Tibial artery (tissue), 4 donors: Measurements from ENCODE around the gene ERGIC1.

ENCODE experiments used
- DNase-seq, 2 donors: peaks; one replicate each; pipeline ENCODE4 v3.0.0-alpha.2; 2019
- H3K27ac ChIP-seq, 2 donors: fragments of 200-600 bp; sonication (generic) in 1 of 2; 1 replicate in 1 of 2; 2 replicates in 1 of 2; pipeline ENCODE4 v1.5.1; 2018 to 2019; ENCODE audit warnings: mild to moderate bottlenecking in 1 of 2
- H3K27me3 ChIP-seq, 2 donors: fragments of 200-600 bp; sonication (generic) in 1 of 2; one replicate each; pipeline versions ENCODE4 v1.5.1 to v1.6.0; 2016 to 2019
- H3K36me3 ChIP-seq, 3 donors: fragments of 200-600 bp; sonication (generic) in 2 of 3; one replicate each; pipeline ENCODE4 v1.5.1; 2016 to 2019; ENCODE audit warnings: mild to moderate bottlenecking in 2 of 3
- H3K4me1 ChIP-seq, 4 donors: fragments of 200-600 bp; sonication (generic) in 2 of 4; 1 replicate in 3 of 4; 2 replicates in 1 of 4; pipeline ENCODE4 v1.5.1; 2016 to 2019
- H3K4me3 ChIP-seq, 2 donors: fragments of 200-600 bp; sonication (generic) in 1 of 2; 1 replicate in 1 of 2; 2 replicates in 1 of 2; pipeline ENCODE4 v1.5.1; 2018 to 2019; ENCODE audit warnings: mild to moderate bottlenecking in 2 of 2
- H3K9me3 ChIP-seq, 3 donors: fragments of 200-600 bp; sonication (generic) in 1 of 3; one replicate each; pipeline ENCODE4 v1.5.1; 2016 to 2019
- CTCF ChIP-seq, 2 experiments: fragments of 200-600 bp in 1 of 2; fragments of 450-650 bp in 1 of 2; IDR thresholded peaks; one replicate each; pipeline ENCODE4 v1.5.1; 2017 to 2019; ENCODE audit warnings: antibody characterized with exemption in 2 of 2, mild to moderate bottlenecking in 1 of 2, moderate library complexity in 1 of 2
- intact Hi-C: fragments of 100-400 bp; cut with DNase I; formaldehyde crosslinking; loops from one replicate; pipeline ENCODE4 v1.15.0; 2023; ENCODE audit warnings: low total_unique reads

Gene ERGIC1

GRCh38 chr5:172828911-172829431 is 5.1 kb upstream of the ERGIC1 start:
- peak in 1 of 2 donors; percentile 23 for DNase-seq
- Histone ChIP-seq H3K4me3 (no peak overlapping the region), H3K9me3 (peaks cover 0 to 13% (median 0%) of the 10 kb centered on the region in 3 donors), H3K4me1 (peaks cover 0 to 14% (median 10%) of the 10 kb centered on the region in 4 donors), H3K27me3 (no peaks in the 10 kb centered on the region), H3K27ac (no peak overlapping the region), H3K36me3 (no peaks in the 10 kb centered on the region)
- no peak for TF ChIP-seq CTCF (IDR thresholded peaks at IDR 0.05)
- intact Hi-C loops, result loop anchor here (2.0 kb wide), 1 partner anchor 26 kb away; no protein-coding TSS in a partner anchor

- no peak overlapping the region for H3K4me3 ChIP-seq
- intact Hi-C loops, result no loop called here
- H3K27ac ChIP-seq, result no peak overlapping the region
These were observed 3.7 kb upstream of the ERGIC1 start for GRCh38 chr5:172830275-172830799.

GRCh38 chr5:172830876-172831662 is 3.0 kb upstream of the ERGIC1 start:
- intact Hi-C loops, result no loop called here
- Histone ChIP-seq H3K36me3 (no peaks in the 10 kb centered on the region), H3K9me3 (peaks cover 0 to 5% (median 0%) of the 10 kb centered on the region in 3 donors), H3K27ac (no peak overlapping the region), H3K4me1 (peaks cover 0 to 28% (median 20%) of the 10 kb centered on the region in 4 donors), H3K4me3 (no peak overlapping the region), H3K27me3 (no peaks in the 10 kb centered on the region)
- TF ChIP-seq CTCF (IDR thresholded peaks at IDR 0.05), result no peak
- DNase-seq, result no peak

More at GRCh38 chr5:172830275-172830799, 3.7 kb upstream of the ERGIC1 start:
- no peak for TF ChIP-seq CTCF (IDR thresholded peaks at IDR 0.05)
- DNase-seq, result no peak
- Histone ChIP-seq H3K4me1 (peaks cover 0 to 21% (median 13%) of the 10 kb centered on the region in 4 donors), H3K27me3 (no peaks in the 10 kb centered on the region), H3K36me3 (no peaks in the 10 kb centered on the region), H3K9me3 (peaks cover 0 to 10% (median 0%) of the 10 kb centered on the region in 3 donors)

- Histone ChIP-seq H3K9me3 (no peaks in the 10 kb centered on the region), H3K4me3 (no peak overlapping the region), H3K27me3 (no peaks in the 10 kb centered on the region), H3K27ac (peak overlapping the region; percentile 77 to 85), H3K36me3 (peaks cover 0 to 3% (median 0%) of the 10 kb centered on the region in 3 donors), H3K4me1 (peaks cover 0 to 41% (median 32%) of the 10 kb centered on the region in 4 donors)
- intact Hi-C loops, result no loop called here
- no peak for TF ChIP-seq CTCF (IDR thresholded peaks at IDR 0.05)
- peak in 1 of 2 donors; percentile 74 for DNase-seq
These were observed 1.4 kb upstream of the ERGIC1 start for GRCh38 chr5:172832383-172833315.

- DNase-seq, result no peak
- Histone ChIP-seq H3K4me3 (peak overlapping the region; percentile 76 to 92), H3K9me3 (no peaks in the 10 kb centered on the region), H3K4me1 (peaks cover 0 to 47% (median 32%) of the 10 kb centered on the region in 4 donors), H3K36me3 (peaks cover 0 to 4% (median 0%) of the 10 kb centered on the region in 3 donors), H3K27me3 (no peaks in the 10 kb centered on the region), H3K27ac (peak overlapping the region; percentile 77 to 85)
- intact Hi-C loops, result no loop called here
- no peak for TF ChIP-seq CTCF (IDR thresholded peaks at IDR 0.05)
These were observed 722 bp upstream of the ERGIC1 start for GRCh38 chr5:172833372-172833685.
